Ovary (tissue), 3 donors: ENCODE measurements around the gene ARCN1.

ENCODE experiments used
- EP300 ChIP-seq: sonication (generic); formaldehyde crosslinking; IDR thresholded peaks from one replicate; pipeline ENCODE4 v1.6.1; 2017; ENCODE audit warnings: antibody characterized with exemption
- TF ChIP-seq, protein P1 (sequence below), 3 donors: fragments of 450-650 bp in 2 of 3; fragments of 200-600 bp in 1 of 3; IDR thresholded peaks; one replicate each; pipeline versions ENCODE4 v1.5.1 to v1.8.0; 2016 to 2022; ENCODE audit warnings: antibody characterized with exemption in 3 of 3, mild to moderate bottlenecking in 1 of 3
- donor health status: DM: no; HTN: no; CAD: no.

DNA sequence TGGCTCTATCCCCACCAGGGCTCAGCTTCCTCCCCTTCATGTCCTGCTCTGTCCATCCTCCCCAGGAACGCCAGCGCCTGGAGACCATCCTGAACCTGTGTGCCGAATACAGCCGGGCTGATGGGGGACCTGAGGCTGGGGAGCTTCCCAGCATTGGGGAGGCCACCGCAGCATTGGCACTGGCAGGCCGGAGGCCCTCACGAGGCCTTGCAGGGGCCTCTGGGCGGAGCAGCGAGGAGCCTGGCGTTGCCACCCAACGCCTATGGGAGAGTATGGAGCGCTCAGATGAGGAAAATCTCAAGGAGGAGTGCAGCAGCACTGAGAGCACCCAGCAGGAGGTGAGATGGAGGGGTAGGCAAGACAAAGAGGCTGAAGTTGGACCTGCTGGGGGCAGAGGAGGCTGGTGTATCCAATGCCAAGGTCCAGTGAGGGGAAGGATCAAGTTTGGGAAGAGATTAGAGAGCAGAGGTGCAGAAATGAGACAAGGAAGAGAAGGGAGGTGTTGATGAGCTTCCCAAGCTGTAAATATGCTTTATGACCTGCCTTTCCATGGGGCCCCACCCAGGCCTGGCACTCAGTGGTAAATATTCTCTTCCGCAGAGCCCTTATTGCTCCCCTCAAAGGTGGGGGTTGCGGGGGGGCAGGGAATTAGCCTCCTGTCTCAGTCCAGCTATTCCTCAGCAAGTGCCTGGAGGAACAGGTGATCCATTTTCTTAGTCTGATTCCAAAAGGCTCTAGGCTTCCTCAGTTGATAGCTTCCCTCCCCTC, 59.1 kb downstream of the ARCN1 start:
- TF ChIP-seq EP300, result no peak
- TF ChIP-seq, protein P1, sequence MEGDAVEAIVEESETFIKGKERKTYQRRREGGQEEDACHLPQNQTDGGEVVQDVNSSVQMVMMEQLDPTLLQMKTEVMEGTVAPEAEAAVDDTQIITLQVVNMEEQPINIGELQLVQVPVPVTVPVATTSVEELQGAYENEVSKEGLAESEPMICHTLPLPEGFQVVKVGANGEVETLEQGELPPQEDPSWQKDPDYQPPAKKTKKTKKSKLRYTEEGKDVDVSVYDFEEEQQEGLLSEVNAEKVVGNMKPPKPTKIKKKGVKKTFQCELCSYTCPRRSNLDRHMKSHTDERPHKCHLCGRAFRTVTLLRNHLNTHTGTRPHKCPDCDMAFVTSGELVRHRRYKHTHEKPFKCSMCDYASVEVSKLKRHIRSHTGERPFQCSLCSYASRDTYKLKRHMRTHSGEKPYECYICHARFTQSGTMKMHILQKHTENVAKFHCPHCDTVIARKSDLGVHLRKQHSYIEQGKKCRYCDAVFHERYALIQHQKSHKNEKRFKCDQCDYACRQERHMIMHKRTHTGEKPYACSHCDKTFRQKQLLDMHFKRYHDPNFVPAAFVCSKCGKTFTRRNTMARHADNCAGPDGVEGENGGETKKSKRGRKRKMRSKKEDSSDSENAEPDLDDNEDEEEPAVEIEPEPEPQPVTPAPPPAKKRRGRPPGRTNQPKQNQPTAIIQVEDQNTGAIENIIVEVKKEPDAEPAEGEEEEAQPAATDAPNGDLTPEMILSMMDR (IDR thresholded peaks at IDR 0.05), result no peak
